ENCODE results near the gene CFAP157.

DNA sequence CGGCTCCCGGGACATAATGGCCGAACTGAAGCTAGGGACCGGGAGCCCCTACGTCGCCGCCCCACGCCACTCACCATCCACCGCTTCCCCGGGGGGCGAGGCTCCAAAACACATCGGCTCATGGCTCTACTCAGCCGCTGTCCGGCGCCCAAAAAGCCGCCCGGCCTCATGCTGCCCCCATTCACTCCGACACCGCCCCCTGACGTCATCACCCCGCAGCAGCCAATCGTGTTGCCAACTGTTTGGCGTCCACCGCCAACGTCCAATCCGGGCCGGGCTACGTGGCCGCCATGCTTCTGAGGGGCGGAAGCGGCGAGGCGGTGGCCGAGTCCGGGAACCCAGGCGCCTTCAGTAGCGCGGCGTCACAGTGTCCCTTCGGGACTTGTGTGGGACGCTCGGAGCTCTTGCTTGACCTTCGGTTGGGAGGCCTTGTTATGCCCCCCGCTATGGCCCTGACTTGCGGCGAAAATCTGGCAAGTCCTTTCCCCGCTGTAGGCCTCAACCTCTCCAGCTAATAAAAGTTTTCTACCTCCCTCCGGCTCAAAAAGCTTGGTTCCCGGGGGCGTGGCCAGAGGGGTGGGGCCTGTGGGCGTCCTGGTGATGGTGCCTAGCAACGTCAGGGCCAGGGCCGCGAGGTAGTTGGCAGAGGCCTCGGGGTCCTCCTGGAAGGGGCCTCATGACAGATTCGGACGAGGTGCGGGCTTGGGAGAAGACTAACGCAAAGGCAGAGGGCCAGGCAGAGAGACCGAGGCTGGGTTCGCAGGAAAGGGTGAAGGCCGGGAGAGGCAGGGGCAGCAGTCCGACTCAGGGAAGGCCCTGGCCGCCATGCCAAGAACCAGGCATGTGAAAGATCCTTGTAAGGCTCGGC lies 8.9 kb downstream of the CFAP157 start, which contains the start of the genes PTRH1 and TTC16:
- TF ChIP-seq POLR2A (IDR thresholded peaks at IDR 0.05) (peak in 1 of 2 donors; percentile 52), EP300 (IDR thresholded peaks at IDR 0.05) (no peak), POLR2AphosphoS5 (IDR thresholded peaks at IDR 0.05) (peak in 2 of 3 donors; percentile 66 to 73)
- TF ChIP-seq, protein P1, sequence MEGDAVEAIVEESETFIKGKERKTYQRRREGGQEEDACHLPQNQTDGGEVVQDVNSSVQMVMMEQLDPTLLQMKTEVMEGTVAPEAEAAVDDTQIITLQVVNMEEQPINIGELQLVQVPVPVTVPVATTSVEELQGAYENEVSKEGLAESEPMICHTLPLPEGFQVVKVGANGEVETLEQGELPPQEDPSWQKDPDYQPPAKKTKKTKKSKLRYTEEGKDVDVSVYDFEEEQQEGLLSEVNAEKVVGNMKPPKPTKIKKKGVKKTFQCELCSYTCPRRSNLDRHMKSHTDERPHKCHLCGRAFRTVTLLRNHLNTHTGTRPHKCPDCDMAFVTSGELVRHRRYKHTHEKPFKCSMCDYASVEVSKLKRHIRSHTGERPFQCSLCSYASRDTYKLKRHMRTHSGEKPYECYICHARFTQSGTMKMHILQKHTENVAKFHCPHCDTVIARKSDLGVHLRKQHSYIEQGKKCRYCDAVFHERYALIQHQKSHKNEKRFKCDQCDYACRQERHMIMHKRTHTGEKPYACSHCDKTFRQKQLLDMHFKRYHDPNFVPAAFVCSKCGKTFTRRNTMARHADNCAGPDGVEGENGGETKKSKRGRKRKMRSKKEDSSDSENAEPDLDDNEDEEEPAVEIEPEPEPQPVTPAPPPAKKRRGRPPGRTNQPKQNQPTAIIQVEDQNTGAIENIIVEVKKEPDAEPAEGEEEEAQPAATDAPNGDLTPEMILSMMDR (IDR thresholded peaks at IDR 0.05): no peak

All from suprapubic skin (tissue), 4 donors.